Right kidney (tissue), 1 donor: Measurements from ENCODE around the gene TSSK2.

Experiments
- DNase-seq: peaks from one replicate; pipeline ENCODE4 v3.0.0-alpha.2; 2016

Gene TSSK2

DNA sequence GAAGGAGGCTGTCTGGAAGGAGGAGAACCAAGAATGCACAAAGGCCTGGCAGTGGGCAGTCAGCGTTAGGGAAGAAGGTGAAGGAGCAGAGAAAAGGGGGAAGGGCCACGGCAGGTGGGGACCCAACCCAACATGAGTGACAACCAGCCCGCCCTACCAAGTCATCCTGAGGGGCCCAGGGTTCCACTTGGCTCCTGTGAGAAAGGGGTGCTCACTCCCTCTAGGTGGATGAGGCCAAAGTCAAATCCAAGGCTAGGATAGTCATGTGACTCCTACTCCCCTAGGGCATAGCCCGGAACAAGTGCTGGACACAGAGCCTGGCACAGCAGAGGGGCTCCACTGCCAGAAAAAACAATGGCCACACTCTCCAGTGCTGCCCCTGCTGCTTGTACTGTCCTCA lies 6.7 kb upstream of the TSSK2 start:
- no peak for DNase-seq

DNA sequence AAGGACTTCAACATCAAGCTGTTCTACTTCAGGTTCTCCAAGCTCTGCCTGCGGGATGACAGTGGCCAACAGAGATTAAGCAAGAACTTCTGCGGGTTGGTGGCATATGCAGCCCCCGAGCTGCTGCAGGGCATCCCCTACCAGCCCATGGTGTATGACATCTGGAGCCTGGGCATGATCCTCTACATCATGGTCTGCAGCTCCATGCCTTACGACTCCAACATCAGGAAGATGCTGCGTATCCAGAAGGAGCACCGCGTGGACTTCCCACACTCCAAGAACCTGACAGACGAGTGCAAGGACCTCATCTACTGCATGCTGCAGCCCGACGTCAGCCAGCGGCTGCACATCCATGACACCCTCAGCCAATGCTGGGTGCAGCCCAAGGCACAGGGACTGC lies 6.1 kb upstream of the TSSK2 start:
- no peak for DNase-seq

DNA sequence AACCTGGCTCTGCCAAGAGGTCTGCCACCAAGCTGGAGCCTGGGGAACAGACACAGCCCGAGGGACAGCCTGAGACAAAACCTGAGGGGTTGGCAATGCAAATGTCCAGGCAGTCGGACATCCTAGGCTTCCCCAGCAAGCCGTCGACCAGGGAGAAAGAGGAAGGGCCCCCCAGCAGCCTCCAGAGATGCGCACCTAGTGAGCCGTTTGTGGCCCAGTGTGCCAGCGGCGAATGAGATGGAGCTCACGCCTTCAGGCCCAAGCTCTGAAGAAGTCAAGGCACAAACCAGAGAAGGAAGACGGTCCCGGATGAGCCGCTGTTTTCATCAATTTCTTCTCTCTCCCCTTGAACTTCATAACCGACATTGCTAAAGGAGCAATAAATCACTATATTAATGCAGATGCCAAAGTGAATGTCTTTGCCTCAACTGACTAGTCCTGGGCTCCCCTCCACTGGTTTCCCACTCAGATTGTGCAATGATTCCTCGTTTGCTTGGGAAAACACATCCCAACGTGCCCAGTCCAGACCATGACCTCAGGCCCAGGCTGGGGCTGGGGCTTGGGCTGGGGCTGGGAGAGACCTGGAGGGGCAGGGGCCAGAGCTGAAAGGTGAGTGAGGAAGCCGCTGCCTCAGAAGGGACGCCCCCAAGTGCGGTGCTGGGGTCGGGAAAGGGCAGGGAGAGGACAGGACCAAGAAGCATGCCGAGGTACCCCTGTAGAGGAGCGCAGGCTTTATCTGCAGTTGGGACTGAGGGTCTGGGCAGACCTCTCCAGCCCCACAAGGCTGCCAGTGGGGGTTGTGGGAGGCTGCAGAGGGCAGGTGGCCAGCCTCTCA lies 5.4 kb upstream of the TSSK2 start:
- no peak for DNase-seq

DNA sequence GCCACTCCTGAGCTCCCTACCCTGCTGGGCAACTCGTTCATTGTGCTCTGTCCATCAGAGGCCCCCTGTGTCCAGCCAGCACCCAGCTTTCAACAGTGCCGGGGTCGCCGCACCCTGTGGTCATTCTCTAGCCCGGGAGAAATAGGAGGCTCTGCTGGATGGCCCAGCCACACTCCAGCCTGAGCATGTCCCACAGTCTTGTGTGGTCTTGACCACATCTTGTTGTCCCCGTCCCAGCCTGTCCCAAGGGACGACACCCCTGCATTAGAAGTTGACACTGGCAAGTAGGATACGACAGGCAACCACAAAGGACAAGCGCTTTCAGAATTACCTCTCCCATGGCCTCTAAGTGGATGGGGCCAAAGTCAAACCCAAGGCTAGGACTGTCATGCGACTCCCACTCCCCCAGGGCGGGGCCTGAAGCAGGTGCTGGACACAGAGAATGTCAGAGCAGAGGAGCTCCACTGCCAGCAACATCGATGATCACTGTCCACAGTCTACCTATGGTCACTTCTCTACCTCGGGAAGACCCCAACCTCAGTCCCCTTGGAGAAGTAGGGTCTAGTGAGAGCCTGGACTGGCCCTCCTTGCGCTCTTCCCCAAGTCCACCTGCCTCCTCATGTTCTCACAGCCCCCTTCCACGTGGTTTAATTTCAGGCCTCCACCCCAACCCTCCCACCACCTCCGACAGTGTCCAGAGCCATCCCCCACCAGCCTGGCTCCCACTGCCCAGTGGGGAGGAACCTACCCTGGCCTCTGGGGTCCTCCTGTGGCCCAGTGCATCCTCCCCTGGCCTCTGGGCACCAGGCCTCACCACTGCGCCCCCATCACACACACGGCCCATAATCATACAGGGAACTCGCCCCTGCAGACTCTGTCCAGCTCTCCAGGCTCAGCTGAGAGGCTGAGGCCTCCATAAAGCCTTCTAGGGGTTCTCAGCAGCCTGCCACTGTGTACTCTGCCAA lies 4.5 kb upstream of the TSSK2 start:
- DNase-seq = no peak

DNA sequence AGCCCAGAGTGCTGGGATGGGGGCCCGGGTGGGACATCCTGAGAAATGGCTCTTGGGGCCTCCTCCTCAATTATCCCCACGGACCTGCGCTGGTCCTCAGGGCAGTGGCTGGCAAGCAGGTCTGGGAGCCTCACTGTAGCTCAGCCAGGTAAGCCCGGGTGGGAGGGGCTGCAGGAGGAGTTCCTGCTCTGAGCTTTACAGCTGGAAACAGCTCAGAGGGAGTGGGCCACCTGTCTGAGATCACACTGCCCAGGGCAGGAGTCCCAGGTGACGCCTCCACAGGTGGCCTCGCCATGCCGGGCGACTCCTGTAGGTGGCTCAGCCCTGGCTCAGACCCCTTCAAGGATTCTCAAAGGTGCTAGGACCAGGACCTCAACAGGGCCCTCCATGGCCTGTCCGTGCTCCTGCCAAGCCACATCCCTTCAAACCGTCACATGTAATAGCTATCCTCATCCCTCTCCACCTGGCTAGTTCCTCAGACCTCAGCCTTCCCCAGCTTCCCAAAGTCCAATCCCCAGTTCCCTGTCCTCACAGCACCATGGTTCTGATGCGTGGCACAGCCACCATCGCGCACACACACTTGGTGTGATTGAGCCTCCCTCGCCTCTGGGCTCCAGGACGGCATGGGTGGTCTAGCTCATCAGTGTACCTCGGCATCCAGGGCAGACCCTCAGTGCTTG lies 3.6 kb upstream of the TSSK2 start:
- no peak for DNase-seq

DNA sequence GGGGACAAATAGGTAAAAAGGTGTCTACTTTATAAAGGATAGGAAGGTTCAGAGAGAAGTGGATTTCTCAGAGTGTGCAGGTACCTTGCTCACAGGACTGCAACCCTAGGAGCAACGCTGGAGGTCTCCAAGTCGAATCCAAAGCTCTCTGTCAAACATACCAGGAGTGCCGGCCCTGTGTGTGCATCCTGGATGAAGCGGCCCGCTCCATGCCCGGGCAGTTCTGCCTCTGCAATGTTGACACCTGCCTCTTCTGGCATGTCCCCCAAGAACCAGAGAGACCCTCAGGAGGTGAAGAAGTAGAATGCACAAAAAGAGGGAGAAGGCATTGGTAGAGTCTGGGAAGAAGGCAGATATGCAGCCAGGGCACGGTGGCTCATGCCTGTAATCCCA lies 3.1 kb upstream of the TSSK2 start:
- no peak for DNase-seq

DNA sequence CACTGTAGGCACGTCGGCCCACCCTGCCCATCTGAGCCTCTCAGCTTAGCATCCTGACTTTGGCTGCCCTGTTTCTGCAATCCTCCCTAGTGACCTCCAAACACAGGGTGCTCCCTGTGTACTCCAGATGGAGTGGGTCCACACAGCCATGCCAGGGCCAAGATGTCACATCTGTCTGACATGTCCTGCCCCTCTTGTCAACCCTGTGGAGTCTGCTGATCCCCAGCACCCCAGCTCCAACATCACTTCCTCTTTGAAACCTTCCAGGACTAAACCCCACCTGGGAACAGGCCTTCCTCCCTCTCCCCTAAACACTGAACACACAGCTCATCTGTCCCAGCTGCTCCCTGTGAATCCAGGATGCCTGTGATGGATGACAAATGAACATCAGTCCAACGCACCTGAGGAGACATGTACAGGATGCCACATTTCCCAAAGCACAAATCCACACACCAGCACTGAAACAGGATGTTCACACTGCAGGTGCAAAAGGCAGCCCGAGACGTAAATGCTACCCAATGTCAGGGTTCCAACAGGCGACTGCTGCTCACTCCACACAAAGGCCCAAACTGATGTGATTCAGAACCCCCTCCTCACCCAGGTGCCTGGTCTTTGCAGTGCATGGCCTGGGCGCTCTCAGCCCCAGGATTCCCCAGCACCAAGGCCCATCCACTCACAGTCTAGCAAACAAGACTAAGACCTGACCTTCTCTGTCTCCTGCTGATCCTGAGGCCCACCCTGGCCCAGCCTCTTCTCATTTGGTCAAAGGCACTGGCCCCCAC lies 2.0 kb upstream of the TSSK2 start:
- no peak for DNase-seq

DNA sequence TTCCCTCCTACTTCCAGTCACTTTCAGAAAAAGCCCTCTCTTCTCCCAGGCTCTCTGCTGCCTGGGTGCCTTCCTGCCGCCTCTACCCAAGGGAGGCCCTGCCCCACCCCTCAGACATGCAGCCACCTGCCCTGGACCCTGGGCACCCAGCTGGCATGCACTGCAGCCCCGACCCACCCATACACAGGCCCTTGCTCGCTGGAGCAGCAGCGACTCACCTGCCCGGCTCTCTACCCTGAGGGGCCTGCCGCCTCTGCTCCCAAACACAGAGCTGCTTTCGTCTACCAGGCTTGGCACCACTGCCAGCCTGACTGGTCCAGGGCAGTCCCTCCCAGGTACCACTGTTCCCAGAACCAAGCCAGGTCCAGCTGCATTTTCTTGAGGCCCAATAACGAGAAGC lies 1.2 kb upstream of the TSSK2 start:
- DNase-seq = no peak

DNA sequence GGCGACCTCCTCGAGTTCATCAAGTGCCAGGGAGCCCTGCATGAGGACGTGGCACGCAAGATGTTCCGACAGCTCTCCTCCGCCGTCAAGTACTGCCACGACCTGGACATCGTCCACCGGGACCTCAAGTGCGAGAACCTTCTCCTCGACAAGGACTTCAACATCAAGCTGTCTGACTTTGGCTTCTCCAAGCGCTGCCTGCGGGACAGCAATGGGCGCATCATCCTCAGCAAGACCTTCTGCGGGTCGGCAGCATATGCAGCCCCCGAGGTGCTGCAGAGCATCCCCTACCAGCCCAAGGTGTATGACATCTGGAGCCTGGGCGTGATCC lies 542 bp downstream of the TSSK2 start:
- DNase-seq = no peak

DNA sequence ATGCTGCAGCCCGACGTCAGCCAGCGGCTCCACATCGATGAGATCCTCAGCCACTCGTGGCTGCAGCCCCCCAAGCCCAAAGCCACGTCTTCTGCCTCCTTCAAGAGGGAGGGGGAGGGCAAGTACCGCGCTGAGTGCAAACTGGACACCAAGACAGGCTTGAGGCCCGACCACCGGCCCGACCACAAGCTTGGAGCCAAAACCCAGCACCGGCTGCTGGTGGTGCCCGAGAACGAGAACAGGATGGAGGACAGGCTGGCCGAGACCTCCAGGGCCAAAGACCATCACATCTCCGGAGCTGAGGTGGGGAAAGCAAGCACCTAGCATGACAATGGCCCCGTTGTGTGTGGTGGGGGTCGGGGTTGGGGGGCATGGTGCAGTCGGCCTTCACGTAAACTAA lies 1.0 kb downstream of the TSSK2 start:
- no peak for DNase-seq

DNA sequence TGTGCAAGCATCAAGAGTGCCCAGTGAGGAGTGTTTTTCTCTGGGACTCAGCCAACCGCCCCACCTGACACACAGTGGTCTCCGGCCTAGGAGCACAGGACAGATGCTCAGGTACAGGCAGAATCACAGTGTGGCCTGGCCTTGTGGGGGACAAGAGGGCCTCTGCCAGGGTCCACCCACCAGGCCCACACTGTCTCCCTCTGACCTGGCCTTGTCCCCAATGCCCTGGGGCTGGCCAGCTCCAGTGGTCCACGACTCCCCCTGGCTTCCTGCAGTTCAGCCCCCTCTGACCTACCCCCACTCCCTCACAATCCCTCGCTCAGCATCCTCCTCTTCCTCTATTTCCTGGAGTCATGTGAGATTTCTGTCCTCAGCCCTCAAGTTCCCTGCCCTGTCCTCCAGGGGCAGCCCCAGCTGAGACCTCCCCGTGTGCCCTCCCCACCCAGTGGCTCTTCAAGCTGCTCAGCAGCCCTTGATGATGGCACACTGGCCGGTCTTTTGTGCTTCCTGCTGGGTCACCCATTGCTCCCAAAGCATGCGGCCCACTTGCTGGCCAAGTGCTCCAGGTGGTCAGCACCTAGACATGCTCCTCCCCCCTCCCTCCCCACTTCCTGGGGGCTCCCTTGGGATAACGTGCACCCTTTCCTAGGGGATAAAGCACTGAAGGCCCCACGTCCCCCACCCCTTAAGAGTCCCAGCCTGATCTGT lies 1.7 kb downstream of the TSSK2 start:
- no peak for DNase-seq

DNA sequence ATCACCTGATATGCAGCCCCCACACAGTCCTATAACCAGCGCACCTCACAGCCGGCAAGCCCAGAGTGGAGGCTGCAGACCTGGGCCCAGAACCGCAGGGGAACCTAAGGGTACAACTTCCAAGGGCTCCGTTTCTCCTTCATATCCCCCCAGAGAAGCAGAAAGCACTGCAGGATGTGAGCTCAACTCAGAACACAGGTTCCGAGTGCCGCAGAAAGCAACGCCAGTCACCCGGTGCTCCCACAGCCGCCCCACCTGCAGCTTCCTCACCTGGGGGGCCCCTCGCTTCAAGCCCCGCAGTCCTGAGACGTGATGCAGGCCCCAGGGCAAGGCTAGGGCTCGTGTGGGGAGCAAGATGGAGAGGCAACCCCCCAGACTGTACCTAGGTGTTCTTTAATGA lies 2.5 kb downstream of the TSSK2 start:
- DNase-seq = no peak

DNA sequence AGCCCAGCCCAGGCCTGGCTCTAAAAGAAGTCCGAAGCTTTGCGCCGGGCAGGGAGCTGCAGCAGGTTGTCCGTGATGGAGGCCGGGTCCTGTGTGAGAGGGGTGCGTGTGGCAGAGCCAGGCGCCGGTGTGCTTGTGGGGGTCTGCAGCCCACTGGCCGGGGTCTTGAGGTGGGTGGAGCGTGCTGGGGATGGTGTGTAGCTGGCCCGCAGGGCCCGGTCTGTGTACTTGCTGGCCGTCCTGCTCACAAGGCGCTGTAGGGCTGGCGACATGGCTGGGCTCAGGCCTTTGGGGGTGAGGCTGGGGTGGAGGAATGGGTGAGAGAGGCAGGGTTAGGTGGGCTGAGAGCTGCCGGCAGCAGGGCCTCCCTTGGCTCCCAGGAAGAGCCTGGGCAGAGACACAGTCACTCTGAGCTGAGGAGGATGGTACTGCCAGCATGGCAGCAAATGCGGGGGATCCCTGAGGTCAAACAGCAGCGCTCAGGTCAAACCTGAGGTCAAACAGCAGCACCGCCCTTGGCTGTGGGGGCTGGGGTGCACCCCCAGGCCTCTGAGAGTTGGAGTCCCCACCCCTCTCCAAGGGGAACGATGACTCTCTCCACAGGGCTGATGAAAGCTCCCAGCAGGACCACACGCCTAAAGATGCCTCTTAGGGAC lies 3.2 kb downstream of the TSSK2 start:
- DNase-seq = no peak

DNA sequence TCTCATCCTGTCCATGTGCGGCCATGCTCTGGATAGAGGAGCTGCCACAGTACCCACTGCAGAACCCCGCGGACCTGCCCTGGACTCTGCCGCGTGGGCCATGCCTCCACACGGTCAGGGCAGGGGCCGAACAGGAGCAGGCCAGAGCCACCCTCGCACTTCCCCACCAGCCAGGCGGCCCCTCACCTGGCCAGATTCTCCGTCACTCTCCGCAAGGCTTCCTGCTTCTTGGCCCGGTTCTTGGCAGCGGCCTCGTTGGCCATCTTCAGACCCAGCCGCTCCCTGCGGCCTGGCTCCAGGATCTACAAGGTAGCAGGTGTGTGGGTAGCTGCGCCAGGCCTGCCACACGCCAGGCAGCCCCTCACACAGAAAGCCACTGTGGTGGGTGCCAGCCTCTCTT lies 3.8 kb downstream of the TSSK2 start:
- DNase-seq = no peak

DNA sequence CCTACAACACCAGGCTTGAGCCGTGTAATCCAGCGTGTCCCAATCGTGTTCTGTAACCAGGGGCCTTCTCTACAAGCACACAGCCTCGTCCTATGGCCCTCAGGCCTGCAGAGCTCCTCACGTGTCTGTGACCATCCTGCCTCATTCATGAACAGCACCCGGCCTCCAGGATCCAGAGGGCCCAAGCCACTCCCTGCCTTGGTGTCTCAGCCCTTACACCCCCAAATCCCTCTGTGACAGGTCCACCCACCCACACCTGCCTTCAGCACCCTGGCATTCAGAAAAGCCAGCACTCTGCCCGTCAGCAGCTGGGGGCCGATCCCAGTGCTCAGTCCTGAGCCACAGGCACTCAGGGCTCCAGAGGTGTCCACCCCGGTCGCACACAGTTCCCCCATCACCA lies 5.8 kb downstream of the TSSK2 start:
- no peak for DNase-seq

DNA sequence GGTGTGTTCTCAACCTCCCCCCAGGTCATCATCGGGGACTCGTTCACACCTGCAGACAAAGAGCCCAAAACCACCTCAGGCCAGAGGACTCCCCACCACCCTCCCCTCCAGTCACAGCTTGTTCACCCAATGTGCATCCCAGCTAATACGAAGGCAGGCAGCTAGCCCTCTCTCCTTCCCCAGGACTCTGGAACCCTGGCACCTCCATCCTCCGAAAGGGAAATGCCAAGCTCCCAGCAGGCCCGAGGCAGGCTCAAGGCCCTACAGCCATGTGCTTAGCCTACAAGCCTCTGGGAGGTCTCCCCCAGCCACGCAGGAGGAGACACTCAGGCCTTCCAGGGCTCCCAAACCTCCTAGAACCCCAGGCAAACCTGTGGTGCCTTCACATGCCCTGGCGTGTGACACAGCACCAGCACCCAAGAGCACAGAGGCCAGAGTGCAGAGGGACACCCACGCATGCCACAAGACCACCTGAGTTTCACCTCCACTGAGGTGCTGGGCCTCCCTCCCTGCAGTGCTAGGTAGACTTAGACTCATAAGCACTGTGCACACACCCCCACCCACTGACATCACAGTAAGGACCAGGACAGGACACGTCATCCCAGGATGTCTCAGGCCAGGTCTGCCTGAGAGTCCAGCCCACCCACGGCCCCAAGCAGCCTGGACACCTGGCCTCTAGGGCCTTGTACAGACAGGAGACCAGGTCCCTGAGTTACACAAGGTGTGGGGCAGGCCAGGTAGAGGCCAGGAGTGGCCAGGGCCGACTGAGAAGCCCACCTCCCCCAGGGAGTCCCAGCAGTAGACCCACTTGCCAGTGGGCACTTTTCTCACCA lies 6.5 kb downstream of the TSSK2 start:
- no peak for DNase-seq

DNA sequence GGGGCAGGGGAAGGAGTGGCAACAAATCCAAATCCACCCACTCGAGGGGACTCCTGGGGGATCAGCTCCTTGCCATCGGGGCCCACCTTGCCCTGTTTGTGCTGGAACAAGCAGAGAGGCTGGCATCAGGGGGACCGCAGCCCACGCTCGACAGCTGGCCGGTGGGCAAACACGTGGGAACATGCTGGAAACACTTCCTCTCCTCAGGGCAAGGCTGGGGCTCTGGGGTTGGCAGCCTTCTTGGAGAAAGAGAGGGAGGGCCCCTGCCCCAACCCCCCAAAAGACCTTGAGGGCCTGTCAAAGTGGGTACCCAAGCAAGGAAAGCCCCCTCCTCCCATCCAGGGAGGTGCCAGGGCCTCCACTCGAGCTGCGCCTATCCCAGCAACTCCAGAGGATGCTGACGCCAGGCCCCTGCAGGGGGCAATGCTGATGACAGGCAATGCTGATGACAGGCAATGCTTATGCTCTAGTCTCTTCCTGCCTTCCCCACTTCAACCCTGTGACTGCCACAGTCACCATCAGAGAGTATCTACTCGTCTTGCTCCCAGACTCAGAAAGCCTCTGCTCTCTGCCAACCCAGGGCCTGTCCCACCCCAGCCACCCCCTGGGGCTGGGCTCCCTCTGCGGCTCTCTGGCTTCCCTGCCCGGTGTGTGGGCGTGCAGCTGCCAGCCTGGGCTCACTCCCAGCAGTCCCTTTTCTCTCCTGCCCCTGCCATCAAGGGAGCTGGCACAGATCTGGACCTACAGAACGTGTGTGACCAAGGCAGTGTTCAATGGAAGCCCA lies 7.3 kb downstream of the TSSK2 start:
- no peak for DNase-seq

DNA sequence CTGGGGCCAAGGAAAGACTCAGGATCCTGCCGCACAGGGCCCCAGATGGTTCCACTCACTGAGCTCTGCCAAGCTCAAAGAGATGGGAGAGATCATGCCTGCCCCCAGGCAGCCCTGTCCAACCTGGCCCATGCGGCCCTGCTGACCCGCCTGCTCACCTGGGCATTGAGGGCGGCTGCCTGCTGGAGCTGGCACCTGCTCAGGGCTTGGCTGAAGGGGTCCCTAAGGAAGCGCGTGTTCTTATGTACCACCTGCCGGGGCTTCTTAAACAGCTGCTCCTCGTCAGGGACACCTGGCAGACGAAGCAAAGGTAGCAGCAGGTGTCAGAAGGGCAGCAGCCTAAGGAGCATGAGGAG lies 7.9 kb downstream of the TSSK2 start:
- no peak for DNase-seq

DNA sequence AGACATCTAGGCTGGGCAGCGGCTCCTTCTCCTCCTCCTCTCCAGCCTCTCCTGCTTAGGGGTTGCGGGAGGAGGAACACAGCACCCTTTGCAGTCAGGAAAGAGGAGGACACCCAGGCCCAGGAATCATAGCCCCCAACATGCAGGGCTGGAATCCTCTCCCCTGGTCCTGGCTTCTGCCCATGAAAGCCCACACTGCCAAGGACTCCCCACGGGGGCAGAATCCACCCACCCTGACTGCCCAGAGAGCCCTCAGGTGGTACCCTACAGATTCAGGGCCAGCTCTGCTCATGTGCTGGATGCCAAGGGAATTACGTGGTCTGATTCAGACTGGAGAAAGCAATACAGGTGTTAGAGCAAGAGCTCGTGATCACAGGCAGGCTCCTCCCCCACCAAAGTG lies 8.9 kb downstream of the TSSK2 start:
- no peak for DNase-seq
